ENCODE data around the gene PROK1. TPM values are rescaled to one million over a fixed set of nuclear protein-coding genes. Genes with fewer than 3 reads are reported as not detected.

Gene PROK1
- total and polyA plus RNA-seq, 2 of the 4 experiments (the other 2 are of a cell fraction): not detected

DNA sequence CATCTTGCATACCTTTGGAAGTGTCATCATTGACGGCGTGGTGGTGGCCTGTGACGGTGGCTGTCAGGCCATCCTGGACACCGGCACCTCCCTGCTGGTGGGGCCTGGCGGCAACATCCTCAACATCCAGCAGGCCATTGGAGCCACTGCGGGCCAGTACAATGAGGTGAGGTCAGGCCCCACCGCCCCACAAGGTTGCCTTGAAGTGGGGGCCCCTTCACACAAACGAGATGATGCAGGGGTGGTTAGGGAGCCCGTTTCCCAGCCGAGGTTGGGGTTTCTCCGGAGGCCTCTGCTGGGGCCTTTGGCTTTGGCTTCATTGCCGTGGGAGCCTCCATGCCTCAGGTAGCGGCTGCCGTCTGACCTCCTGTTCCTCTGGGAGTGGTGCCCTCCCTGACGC lies 38.5 kb downstream of the PROK1 start:
- CTCF ChIA-PET: no interaction called here

More for the DNA sequence above, 38.5 kb downstream of the PROK1 start:
- H4K91ac ChIP-seq (ENCODE audit: insufficient read depth, low read depth, low read length): no peak overlapping the region
- H3K9me1 ChIP-seq (ENCODE audit: insufficient read depth, low read length): no peaks in the 10 kb centered on the region
- no peak for ATAC-seq (ENCODE audit: low read depth)
- no peak overlapping the region for H2AK9ac ChIP-seq (replicated peaks; ENCODE audit: low read depth, low read length, poor library complexity)
- H3K14ac ChIP-seq (replicated peaks; ENCODE audit: low read depth, low read length): no peak overlapping the region
- no peak overlapping the region for H3K4me2 ChIP-seq (ENCODE audit: low read depth, low read length)
- H3K4ac ChIP-seq (ENCODE audit: low read depth, low read length): no peak overlapping the region
- intact Hi-C loops (cut with micrococcal nuclease): no loop called here
- no TSS peak for BruUV-seq (replicated peaks)
- no peak overlapping the region for H3K9ac ChIP-seq (ENCODE audit: low read depth, low read length)
- no peak overlapping the region for H3K23ac ChIP-seq (ENCODE audit: low read depth, low read length)
- H3K4me3 ChIP-seq (ENCODE audit: insufficient read depth, low read depth, low read length): no peak overlapping the region
- DNase-seq: no peak
- no peak overlapping the region for H4K5ac ChIP-seq (ENCODE audit: low read depth, low read length)
- no peak overlapping the region for H2BK15ac ChIP-seq (ENCODE audit: low read depth, low read length)
- no peak overlapping the region for H2BK20ac ChIP-seq (ENCODE audit: low read depth, low read length)
- in situ Hi-C loops (cut with MboI; ENCODE audit: low sequenced_read_pairs): no loop called here
- H2BK5ac ChIP-seq (ENCODE audit: low read depth, low read length, poor library complexity, severe bottlenecking): no peak overlapping the region
- H3K79me1 ChIP-seq (ENCODE audit: low read depth in 1 of 2, low read length in 2 of 2): no peaks in the 10 kb centered on the region
- no peak overlapping the region for H2AK5ac ChIP-seq (ENCODE audit: low read depth, low read length)
- H3K56ac ChIP-seq (ENCODE audit: extremely low read depth, insufficient read depth, low read length): no peak overlapping the region
- POLR2A ChIA-PET (ENCODE audit: unreplicated experiment): no interaction called here
- no peak overlapping the region for H4K8ac ChIP-seq (ENCODE audit: low read depth in 2 of 2, low read length in 2 of 2)
- no peak overlapping the region for H2AFZ ChIP-seq (replicated peaks; ENCODE audit: low read length, poor library complexity)
- H3K9me3 ChIP-seq (ENCODE audit: control insufficient read depth, insufficient read depth, low read length): no peaks in the 10 kb centered on the region
- no peak for TF ChIP-seq BHLHE40 (IDR thresholded peaks at IDR 0.05; ENCODE audit: low read depth, low read length)
- no peak overlapping the region for H2BK120ac ChIP-seq (ENCODE audit: low read depth, low read length)
- dilution Hi-C loops (cut with HindIII; ENCODE audit: low sequenced_read_pairs, unreplicated experiment): no loop called here
- no peaks in the 10 kb centered on the region for H3K4me1 ChIP-seq (ENCODE audit: control insufficient read depth, insufficient read depth, low read length)
- peaks cover 4% of the 10 kb centered on the region for H3K27me3 ChIP-seq (ENCODE audit: control insufficient read depth, insufficient read depth, low read length)
- 86% methylated on average over 4 of the region's 15 CpGs; no CpG with 5 or more reads in 1 of the 2 experiments for WGBS, 2 experiments (ENCODE audit: extremely low coverage in 2 of 2, insufficient read length in 1 of 2)
- no peaks in the 10 kb centered on the region for H4K20me1 ChIP-seq (ENCODE audit: insufficient read depth, low read length)
- H3K36me3 ChIP-seq (ENCODE audit: control insufficient read depth, insufficient read depth, low read length): no peaks in the 10 kb centered on the region
- H3K27ac ChIP-seq (ENCODE audit: insufficient read depth, low read length): no peak overlapping the region
- H3K18ac ChIP-seq (ENCODE audit: low read depth, low read length): no peak overlapping the region
